GM12892 (cell line): Measurements from ENCODE around the gene EPAS1. TPM values are rescaled to one million over a fixed set of nuclear protein-coding genes. Genes with fewer than 3 reads are reported as not detected.

ENCODE experiments used
- DNase-seq: peaks from one replicate; pipeline ENCODE4 v3.0.0; 2011; ENCODE audit not compliant: insufficient read length
- FAIRE-seq: peaks from 2 replicates; lab custom pipeline; 2011; peaks lifted over from hg19 to GRCh38; lab: Jason Lieb, UNC
- POLR2A ChIP-seq: IDR thresholded peaks from 2 replicates; pipeline ENCODE4 v1.6.1; 2011; ENCODE audit warnings: low read depth, low read length, control low read depth
- POLR2AphosphoS5 ChIP-seq: IDR thresholded peaks from 2 replicates; pipeline ENCODE4 v1.6.1; 2011; ENCODE audit warnings: low read depth, low read length, control low read depth
- TAF1 ChIP-seq: IDR thresholded peaks from 2 replicates; pipeline ENCODE4 v1.6.1; 2011; ENCODE audit warnings: low read depth, mild to moderate bottlenecking, control low read depth, low read length, borderline replicate concordance
- polyA plus RNA-seq: library from polyadenylated mRNA; unstranded; fragments of >200 nt; gene quantifications from one replicate; pipeline ENCODE4 v1.2.1, GENCODE V29; 2012; ENCODE audit warnings: missing spikeins, inconsistent platforms; ENCODE audit not compliant: missing spikeins

Gene EPAS1
- 0.11 TPM for polyA plus RNA-seq

- no peak for TF ChIP-seq POLR2AphosphoS5
- no peak for TF ChIP-seq POLR2A
- TF ChIP-seq TAF1, result no peak
- no peak for FAIRE-seq
- DNase-seq, result peak; percentile 91
These were observed at the start of gene EPAS1 for GRCh38 chr2:46296840-46297545. Gene EPAS1, plus strand, starts transcription at chr2:46297407. Its CDS starts 505 bp downstream, at chr2:46297912.

- TF ChIP-seq POLR2A (no peak), TAF1 (no peak), POLR2AphosphoS5 (no peak)
- DNase-seq (no peak), FAIRE-seq (no peak)
These were observed 49.0 kb upstream of the EPAS1 start for GRCh38 chr2:46248171-46248570.

DNA sequence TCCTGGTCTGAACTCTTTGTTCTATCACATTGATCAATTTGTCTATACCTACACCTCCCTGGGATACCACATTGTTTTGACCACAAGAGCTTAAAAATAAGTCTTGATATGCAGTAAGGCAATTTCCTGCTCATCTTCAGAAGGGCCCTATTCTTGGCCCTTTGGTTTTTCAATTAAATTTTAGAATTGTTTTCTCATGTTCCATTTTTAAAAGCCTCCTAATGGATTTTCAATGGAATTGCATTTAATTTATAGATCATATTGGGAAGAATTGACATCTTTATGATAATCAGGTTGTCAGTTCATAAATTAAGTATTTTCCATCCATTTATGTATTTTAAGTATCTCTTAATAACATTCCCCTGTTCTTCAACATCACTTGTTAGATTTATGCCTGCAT, 47.6 kb upstream of the EPAS1 start:
- no peak for TF ChIP-seq POLR2AphosphoS5
- no peak for TF ChIP-seq TAF1
- no peak for TF ChIP-seq POLR2A
- DNase-seq, result no peak
- FAIRE-seq, result no peak

DNA sequence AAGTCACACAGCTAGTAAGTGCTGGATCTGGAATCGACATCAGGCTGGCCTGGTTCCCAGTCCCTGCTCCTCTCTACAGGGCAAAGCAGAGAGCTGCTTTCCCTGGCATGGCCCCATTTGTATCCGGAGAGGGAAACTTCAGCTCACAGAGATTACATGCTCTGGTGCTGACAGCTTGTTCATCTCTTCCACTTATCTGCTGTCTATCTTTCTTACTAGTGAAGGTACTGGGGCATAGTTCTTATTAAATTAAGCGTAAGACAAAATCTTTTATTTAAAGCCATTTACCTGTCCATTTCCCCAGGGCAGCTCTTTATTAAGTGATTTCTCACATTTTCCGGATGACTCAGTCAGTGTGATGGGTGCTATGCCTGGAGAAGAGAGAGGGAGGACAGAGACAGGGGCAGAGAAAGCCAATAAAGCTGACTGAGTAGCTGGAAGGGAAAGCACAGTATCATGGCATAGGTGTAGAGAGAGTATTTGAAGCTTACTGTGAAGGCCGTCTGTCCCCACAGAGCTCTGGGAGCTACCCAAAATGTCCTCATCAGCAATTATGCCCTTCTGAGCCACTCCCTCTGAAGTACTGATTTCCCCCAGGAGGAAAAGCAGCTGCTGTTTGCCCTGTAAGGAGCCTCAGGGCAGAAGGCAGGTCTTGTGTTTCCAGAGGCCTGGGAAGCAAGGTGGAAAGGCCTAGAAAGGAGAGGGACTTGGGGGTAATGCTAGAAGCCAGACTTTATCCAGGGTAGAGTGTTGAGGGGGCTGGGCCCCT, 44.1 kb upstream of the EPAS1 start:
- FAIRE-seq, result no peak
- no peak for DNase-seq
- no peak for TF ChIP-seq TAF1
- no peak for TF ChIP-seq POLR2A
- TF ChIP-seq POLR2AphosphoS5, result no peak

DNA sequence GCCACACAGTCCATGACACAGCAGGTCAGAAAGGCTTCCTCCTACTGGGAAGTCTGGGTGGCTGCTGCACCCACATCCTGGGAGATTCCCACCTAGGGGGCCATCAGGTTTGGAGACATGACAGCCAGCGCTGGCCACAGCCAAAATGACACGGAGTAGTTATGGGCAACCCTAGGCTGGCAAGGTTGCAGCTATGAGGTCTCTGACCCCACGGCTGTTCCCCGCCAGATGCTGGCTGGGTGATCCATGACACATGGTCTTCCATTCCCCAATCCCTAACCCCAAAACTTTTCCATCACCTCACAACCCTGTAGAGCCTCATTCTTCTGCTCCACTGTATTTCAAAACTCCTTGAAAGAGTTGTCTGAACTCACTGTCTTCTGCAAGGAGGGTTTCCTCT, 42.7 kb upstream of the EPAS1 start:
- DNase-seq (no peak), FAIRE-seq (no peak)
- no peak for TF ChIP-seq TAF1
- no peak for TF ChIP-seq POLR2AphosphoS5

DNA sequence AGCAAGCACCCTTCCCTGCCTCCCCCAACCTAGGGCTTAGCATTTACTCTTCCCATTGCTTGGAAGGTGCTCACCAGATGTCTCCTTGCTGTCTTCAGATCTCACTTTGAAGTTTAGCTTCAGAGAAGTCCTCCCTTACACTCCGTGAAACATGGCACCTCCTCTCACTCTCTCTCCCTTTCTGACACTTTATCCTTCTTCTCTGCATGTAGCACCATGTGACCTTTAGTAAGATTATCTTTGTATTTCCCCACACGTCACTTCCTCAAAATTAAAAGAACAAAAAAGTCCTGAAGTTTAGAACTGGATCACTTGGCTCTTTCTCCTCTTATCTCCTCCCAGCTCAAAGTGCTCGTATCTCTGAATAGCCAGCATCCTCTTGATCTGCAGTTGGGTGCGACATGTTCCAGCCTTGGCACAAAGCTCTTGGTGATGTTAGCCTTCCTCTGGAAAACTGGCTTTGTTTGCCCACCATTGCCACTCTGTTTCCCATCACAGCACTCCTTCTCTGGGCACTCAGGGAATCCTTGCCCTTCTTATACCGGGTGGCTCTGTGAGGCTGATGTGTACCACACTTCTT, 40.6 kb upstream of the EPAS1 start:
- DNase-seq (no peak), FAIRE-seq (no peak)
- no peak for TF ChIP-seq TAF1
- no peak for TF ChIP-seq POLR2A
- no peak for TF ChIP-seq POLR2AphosphoS5

DNA sequence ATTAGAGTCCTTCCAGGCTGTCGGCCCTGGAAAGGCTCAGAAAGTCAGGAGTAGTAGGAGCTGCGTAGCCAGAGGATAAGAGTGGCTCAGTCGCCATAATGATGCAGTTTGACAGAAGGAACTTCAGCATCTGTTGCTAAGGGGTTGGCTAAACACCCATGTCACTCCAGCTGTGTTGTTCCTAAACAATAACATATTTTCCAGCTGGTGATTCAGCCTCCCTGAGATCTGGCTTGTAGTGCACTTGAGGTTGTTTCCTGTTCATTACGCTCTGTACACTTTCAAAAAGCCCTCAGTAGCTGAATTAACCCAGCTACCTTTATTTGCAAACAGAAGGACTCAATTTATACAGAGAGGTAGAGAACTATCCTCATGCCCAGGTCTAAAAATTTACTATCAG, 39.7 kb upstream of the EPAS1 start:
- DNase-seq (no peak), FAIRE-seq (no peak)
- TF ChIP-seq TAF1 (no peak), POLR2AphosphoS5 (no peak), POLR2A (no peak)

- FAIRE-seq, result no peak
- no peak for DNase-seq
- no peak for TF ChIP-seq POLR2AphosphoS5
- TF ChIP-seq TAF1, result no peak
- no peak for TF ChIP-seq POLR2A
These were observed 39.2 kb upstream of the EPAS1 start for GRCh38 chr2:46257980-46258379.

GRCh38 chr2:46258937-46259776, 38.0 kb upstream of the EPAS1 start:
- no peak for DNase-seq
- TF ChIP-seq POLR2AphosphoS5, result no peak
- TF ChIP-seq POLR2A, result no peak
- no peak for TF ChIP-seq TAF1
- FAIRE-seq, result no peak

- no peak for DNase-seq
- no peak for TF ChIP-seq POLR2AphosphoS5
- TF ChIP-seq TAF1, result no peak
- no peak for TF ChIP-seq POLR2A
- FAIRE-seq, result no peak
These were observed 37.4 kb upstream of the EPAS1 start for GRCh38 chr2:46259777-46260168.

GRCh38 chr2:46260305-46260704, 36.9 kb upstream of the EPAS1 start:
- FAIRE-seq (no peak), DNase-seq (no peak)

More at GRCh38 chr2:46260305-46260704, 36.9 kb upstream of the EPAS1 start:
- TF ChIP-seq POLR2AphosphoS5, result no peak
- no peak for TF ChIP-seq POLR2A
- no peak for TF ChIP-seq TAF1
